HG03469 (cell line): ENCODE results near the gene NOLC1.

ENCODE experiments used
- ATAC-seq: cut with Tn5 transposase; IDR thresholded peaks from one replicate; pipeline ENCODE4 v1.9.1; 2021; ENCODE audit warnings: mild to moderate bottlenecking, moderate library complexity, moderate number of reproducible peaks; ENCODE audit not compliant: unreplicated experiment

NOLC1 gene

DNA sequence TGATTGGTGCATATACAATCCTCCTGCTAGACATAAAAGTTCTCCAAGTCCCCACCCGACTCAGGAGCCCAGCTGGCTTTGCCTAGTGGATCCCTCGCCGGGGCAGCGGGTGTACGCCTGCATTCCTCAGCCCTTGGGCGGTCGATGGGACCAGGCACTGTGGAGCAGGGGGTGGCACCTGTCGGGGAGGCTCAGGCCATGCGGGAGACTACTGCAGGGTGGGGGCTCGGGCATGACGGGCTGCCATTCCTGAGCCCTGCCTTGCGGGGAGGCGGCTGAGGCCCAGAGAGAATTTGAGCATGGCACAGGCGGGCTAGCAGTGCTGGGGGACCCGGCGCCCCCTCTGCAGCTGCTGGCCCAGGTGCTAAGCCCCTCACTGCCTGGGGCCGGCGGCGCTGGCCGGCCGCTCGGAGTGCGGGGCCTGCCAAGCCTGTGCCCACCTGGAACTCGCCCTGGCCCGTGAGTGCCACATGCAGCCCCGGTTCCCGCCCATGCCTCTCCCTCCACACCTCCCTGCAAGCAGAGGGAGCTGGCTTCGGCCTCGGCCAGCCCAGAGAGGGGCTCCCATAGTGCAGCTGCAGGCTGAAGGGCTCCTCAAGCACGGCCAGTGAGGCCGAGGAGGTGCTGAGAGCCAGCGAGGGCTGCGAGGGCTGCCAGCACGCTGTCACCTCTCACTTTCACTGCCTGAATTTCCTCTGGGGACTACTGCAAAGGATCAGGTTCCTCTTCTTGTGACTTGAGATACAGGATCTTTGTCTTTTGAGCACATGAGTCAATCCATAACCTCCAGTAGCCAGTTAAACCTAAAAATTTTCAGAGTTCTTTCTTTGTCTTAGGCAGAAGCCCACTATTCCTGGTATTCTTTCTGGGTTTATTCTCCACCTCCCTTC lies 48.8 kb downstream of the NOLC1 start:
- ATAC-seq, result no peak

DNA sequence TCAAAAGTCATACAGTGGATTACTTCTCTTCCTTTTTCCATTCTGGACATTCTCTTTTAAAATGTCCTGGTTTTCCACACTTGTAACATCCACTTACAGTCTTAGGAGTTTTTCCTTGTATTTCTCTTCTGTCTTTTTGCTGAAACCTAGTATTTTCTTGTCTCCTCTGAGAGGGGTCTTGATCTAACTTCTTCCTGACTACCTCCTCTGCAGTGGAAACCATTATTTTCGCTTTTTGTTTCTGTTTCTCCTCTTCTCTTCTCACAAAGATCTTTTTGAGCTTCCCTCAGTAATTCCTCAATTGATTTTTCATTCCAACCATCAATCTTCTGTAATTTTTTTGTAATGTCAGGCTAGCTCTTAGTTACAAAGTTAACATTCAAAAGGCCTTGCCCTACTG lies 50.2 kb downstream of the NOLC1 start:
- ATAC-seq, result no peak

DNA sequence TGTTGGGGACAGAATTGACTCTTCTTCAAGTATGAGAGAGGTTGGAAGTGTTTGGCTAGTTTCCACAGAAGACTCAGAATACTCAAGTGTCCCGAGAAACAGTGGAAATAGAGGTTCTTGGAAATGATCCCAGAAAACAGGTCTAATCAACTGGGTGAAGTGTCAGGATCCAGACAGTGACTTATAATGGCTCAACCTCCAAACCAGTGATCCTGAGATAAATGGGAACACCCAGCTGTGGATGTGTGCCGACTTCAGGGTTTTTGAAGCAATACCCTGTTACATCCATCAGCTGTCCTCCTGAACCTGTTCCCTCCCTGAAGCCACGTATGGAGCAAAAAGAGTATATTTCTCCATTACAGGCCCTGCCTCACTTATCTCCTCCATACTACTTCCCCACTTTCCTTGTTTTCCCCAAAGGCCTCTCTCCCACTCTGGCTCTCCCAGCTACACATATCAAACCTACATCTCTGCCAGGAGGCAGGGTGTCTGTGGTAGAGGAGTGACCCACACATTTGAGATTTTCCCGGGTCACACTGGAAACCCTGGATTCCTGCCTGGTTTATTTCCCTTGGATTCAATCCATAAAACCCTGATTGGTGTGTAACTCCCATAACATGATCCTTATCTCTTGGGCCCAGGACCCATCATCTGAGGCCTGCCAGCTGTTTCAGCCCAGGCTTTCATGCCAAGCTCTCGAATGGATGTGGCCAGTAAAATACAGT lies 56.3 kb downstream of the NOLC1 start:
- ATAC-seq, result no peak

DNA sequence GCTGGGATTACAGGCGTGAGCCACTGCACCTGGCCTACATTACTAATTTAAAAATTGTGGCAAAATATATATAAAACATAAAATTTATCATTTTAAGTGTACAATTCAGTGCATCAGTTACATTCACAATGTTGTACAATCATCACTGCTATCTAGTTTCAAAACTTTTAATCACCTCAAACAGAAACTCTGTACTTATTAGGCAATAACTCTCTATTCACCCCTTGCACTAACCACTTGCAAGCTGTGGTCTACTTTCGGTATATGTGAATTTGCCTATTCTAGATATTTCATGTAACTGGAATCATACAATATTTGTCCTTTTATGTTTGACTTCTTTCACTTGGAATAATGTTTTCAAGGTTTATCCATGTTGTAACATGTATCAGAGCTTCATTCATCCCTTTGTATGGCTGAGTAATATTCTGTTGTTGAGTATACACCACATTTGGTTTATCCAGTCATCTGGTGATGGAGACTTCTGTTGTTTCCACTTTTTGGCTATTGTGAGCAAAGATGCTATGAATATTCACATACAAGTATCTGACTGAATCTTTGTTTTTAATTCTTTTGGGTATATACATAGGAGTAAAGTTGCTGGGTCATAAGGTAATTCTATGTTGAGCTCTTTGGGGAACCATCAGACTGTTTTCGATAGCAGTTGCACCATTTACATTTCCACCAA lies 59.6 kb downstream of the NOLC1 start:
- no peak for ATAC-seq
